PC-3 (cell line): ENCODE results near the gene TBCC. TPM values are rescaled to one million over a fixed set of nuclear protein-coding genes. Genes with fewer than 3 reads are reported as not detected.

Source experiments
- ATAC-seq: fragments of 200-7000 bp; cut with Tn5 transposase; 2 replicates; pipeline ENCODE4 v1.9.1; 2020; ENCODE audit warnings: mild to moderate bottlenecking, moderate library complexity
- BruUV-seq: library from RNA; stranded (reverse); fragments of 400-500 nt; replicated peaks from 2 replicates; lab custom pipeline; 2021; lab: Mats Ljungman, UMichigan
- CTCF ChIA-PET: fragments of 300-600 bp; sonication (Branson Sonifier 250); formaldehyde crosslinking; loops from one replicate; lab custom pipeline; 2022; ENCODE audit warnings: antibody characterized with exemption; lab: Charles Lee
- POLR2A ChIA-PET: fragments of 300-600 bp; sonication (Branson Sonifier 250); formaldehyde crosslinking; loops from one replicate; lab custom pipeline; 2022; ENCODE audit warnings: antibody characterized with exemption; ENCODE audit not compliant: unreplicated experiment; lab: Charles Lee
- DNase-seq: peaks from one replicate; pipeline ENCODE4 v3.0.0-alpha.2; 2015
- H2AFZ ChIP-seq: fragments of 300-600 bp; sonication (generic); 2 replicates; pipeline ENCODE4 v1.6.0; 2016; ENCODE audit warnings: antibody characterized with exemption, low read length
- H3F3A ChIP-seq: fragments of 300-600 bp; sonication (generic); one replicate; pipeline ENCODE4 v1.6.0; 2017; ENCODE audit warnings: antibody characterized with exemption, low read length, control low read depth, mild to moderate bottlenecking; ENCODE audit not compliant: unreplicated experiment
- H3K27ac ChIP-seq: fragments of 300-600 bp; sonication (generic); 2 replicates; pipeline ENCODE4 v1.5.1; 2016; ENCODE audit warnings: mild to moderate bottlenecking, low read length
- H3K27me3 ChIP-seq: fragments of 300-600 bp; sonication (generic); 2 replicates; pipeline ENCODE4 v1.6.1; 2016; ENCODE audit warnings: low read length, mixed read lengths
- H3K36me3 ChIP-seq: fragments of 300-600 bp; sonication (generic); 2 replicates; pipeline ENCODE4 v1.6.1; 2016; ENCODE audit warnings: low read depth, mixed run types, low read length, mixed read lengths
- H3K4me1 ChIP-seq: fragments of 300-600 bp; sonication (generic); 2 replicates; pipeline ENCODE4 v1.5.1; 2016; ENCODE audit warnings: low read length; ENCODE audit not compliant: insufficient read depth
- H3K4me2 ChIP-seq: fragments of 300-600 bp; sonication (generic); 2 replicates; pipeline ENCODE4 v1.6.0; 2016; ENCODE audit warnings: low read length
- H3K4me3 ChIP-seq: fragments of 300-600 bp; sonication (generic); 2 replicates; pipeline ENCODE4 v1.5.1; 2016; ENCODE audit warnings: mild to moderate bottlenecking, low read length, mixed read lengths
- H3K79me2 ChIP-seq: fragments of 300-600 bp; sonication (generic); 2 replicates; pipeline ENCODE4 v1.6.1; 2017; ENCODE audit warnings: low read length, mixed read lengths
- H3K9ac ChIP-seq: fragments of 300-600 bp; sonication (generic); 2 replicates; pipeline ENCODE4 v1.6.0; 2016; ENCODE audit warnings: mild to moderate bottlenecking, low read length
- H3K9me2 ChIP-seq: fragments of 300-600 bp; sonication (generic); replicated peaks from 2 replicates; pipeline ENCODE4 v1.6.1; 2016; ENCODE audit warnings: mixed run types, low read length, mixed read lengths
- H3K9me3 ChIP-seq: fragments of 300-600 bp; sonication (generic); 2 replicates; pipeline ENCODE4 v1.6.1; 2016; ENCODE audit warnings: low read length, mixed read lengths
- H4K20me1 ChIP-seq: fragments of 300-600 bp; sonication (generic); 2 replicates; pipeline ENCODE4 v1.6.1; 2016; ENCODE audit warnings: low read length, mixed read lengths
- CTCF ChIP-seq: fragments of 300-600 bp; sonication (generic); conservative IDR thresholded peaks from 2 replicates; pipeline ENCODE4 v1.5.1; 2017; ENCODE audit warnings: antibody characterized with exemption, low read depth, mild to moderate bottlenecking, low read length
- EZH2 ChIP-seq: fragments of 300-600 bp; sonication (generic); IDR thresholded peaks from one replicate; pipeline ENCODE4 v1.6.1; 2017; ENCODE audit warnings: antibody characterized with exemption, mild to moderate bottlenecking, low read length; ENCODE audit not compliant: unreplicated experiment
- EZH2phosphoT487 ChIP-seq: fragments of 300-600 bp; sonication (generic); IDR thresholded peaks from 2 replicates; pipeline ENCODE4 v1.6.1; 2018; ENCODE audit warnings: mild to moderate bottlenecking, antibody characterized with exemption, low read length, borderline replicate concordance
- intact Hi-C: fragments of 100-400 bp; cut with micrococcal nuclease; formaldehyde crosslinking; loops from 2 replicates; pipeline ENCODE4 v1.9.0; 2023
- total RNA-seq: library from RNA; depleted of rRNA; stranded (reverse); fragments of >200 nt; gene quantifications from 2 replicates; pipeline ENCODE4 v1.2.3, GENCODE V29; 2014

TBCC gene
- total RNA-seq, 1 experiment from 2014 or later: 32.3 TPM

GRCh38 chr6:42708096-42708495 lies 37.8 kb downstream of the TBCC start:
- Histone ChIP-seq H3K9me2 (no peaks in the 10 kb centered on the region), H3K27ac (no peak overlapping the region), H3K27me3 (no peaks in the 10 kb centered on the region), H3K9ac (no peak overlapping the region), H3K9me3 (no peaks in the 10 kb centered on the region), H3K4me3 (no peak overlapping the region), H2AFZ (no peak overlapping the region), H3K4me1 (no peaks in the 10 kb centered on the region), H3F3A (no peaks in the 10 kb centered on the region), H3K36me3 (no peaks in the 10 kb centered on the region), H3K79me2 (no peaks in the 10 kb centered on the region), H4K20me1 (no peaks in the 10 kb centered on the region), H3K4me2 (no peak overlapping the region)
- TF ChIP-seq CTCF (no peak), EZH2phosphoT487 (no peak), EZH2 (no peak)
- CTCF ChIA-PET: no interaction called here
- BruUV-seq: no TSS peak
- intact Hi-C loops: no loop called here
- POLR2A ChIA-PET: no interaction called here
- DNase-seq (no peak), ATAC-seq (no peak)

DNA sequence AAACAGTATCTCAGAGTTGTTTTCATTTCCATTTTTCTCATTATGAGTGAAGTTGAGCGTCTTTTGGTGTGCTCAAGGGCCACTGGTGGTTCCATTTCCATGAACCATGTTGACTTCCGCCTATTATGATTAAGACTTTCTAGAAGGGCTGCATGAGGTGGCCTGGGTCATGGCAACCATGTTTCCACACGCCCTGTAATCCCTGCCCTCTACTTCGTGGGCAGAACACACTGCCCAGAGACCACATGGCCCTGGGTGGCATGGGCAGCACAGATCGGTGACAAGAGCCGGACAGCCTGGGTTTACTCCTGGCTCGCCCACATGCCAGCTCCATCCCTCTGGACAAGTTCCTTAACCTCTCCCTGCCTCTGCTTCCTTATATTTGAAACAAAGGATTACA lies 38.3 kb downstream of the TBCC start:
- H3F3A ChIP-seq: no peaks in the 10 kb centered on the region
- intact Hi-C loops: no loop called here
- H3K27ac ChIP-seq: no peak overlapping the region
- ChIA-PET CTCF (no interaction called here), POLR2A (no interaction called here)
- H3K9me2 ChIP-seq: no peaks in the 10 kb centered on the region
- H3K9ac ChIP-seq: no peak overlapping the region
- H3K79me2 ChIP-seq: no peaks in the 10 kb centered on the region
- no peaks in the 10 kb centered on the region for H3K27me3 ChIP-seq
- no peak overlapping the region for H3K4me2 ChIP-seq
- H3K4me1 ChIP-seq: no peaks in the 10 kb centered on the region
- no peaks in the 10 kb centered on the region for H3K36me3 ChIP-seq
- H3K9me3 ChIP-seq: no peaks in the 10 kb centered on the region
- H2AFZ ChIP-seq: no peak overlapping the region
- H4K20me1 ChIP-seq: no peaks in the 10 kb centered on the region
- BruUV-seq: no TSS peak
- TF ChIP-seq EZH2 (no peak), CTCF (no peak), EZH2phosphoT487 (no peak)
- H3K4me3 ChIP-seq: no peak overlapping the region
- DNase-seq: no peak
- no peak for ATAC-seq

DNA sequence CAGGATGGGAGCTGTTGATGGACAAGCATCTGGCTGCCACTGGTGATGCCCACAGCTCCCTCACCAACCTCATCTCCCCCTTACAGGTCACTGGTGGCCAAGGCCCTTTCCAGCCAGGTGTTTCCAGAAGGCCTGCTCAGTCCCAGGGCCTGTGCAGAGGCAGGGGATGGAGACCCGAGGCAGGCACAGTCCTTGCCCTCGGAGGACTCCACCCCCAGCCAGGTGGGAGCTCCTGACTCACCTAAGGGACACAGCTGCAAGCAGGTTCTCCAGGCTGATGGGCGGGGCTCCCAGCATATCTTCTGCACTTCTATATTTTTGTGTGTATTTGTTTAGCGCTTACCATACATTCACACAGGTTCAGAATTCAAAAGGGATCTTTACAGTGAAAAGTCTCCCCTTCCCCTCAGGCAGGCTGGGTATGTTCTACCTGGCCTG lies 40.9 kb downstream of the TBCC start:
- ChIA-PET CTCF (no interaction called here), POLR2A (no interaction called here)
- Histone ChIP-seq H3F3A (no peaks in the 10 kb centered on the region), H3K36me3 (no peaks in the 10 kb centered on the region), H2AFZ (no peak overlapping the region), H3K9me2 (no peaks in the 10 kb centered on the region), H4K20me1 (no peaks in the 10 kb centered on the region), H3K4me3 (no peak overlapping the region), H3K9me3 (no peaks in the 10 kb centered on the region), H3K79me2 (no peaks in the 10 kb centered on the region), H3K4me1 (peaks cover 8% of the 10 kb centered on the region), H3K27ac (no peak overlapping the region), H3K9ac (no peak overlapping the region), H3K27me3 (no peaks in the 10 kb centered on the region), H3K4me2 (no peak overlapping the region)
- ATAC-seq: no peak; the same call in 1 of the 2 replicates
- TF ChIP-seq CTCF (no peak), EZH2phosphoT487 (no peak), EZH2 (no peak)
- BruUV-seq: no TSS peak
- DNase-seq: peak; percentile 42
- intact Hi-C loops: no loop called here
